Adrenal gland (tissue), 12 donors: ENCODE results near the gene MAZ. TPM values are rescaled to one million over a fixed set of nuclear protein-coding genes. Genes with fewer than 3 reads are reported as not detected.

Experiments
- DNase-seq, 7 donors: peaks; one replicate each; pipeline ENCODE4 v3.0.0-alpha.2; 2019 to 2020
- H3K27ac ChIP-seq, 5 donors: fragments of 200-600 bp; sonication (generic) in 4 of 5; 1 replicate in 3 of 5; 2 replicates in 2 of 5; pipeline versions ENCODE4 v1.5.1 to v1.8.0; 2016 to 2020; ENCODE audit warnings: mild to moderate bottlenecking in 1 of 5
- H3K27me3 ChIP-seq: fragments of 200-600 bp; 2 replicates; pipeline ENCODE4 v1.8.0; 2021
- H3K36me3 ChIP-seq, 2 donors: fragments of 200-600 bp; replicated peaks in 1 of 2; 1 replicate in 1 of 2; 2 replicates in 1 of 2; pipeline versions ENCODE4 v1.5.1 to v1.8.0; 2018 to 2022
- H3K4me1 ChIP-seq, 2 donors: fragments of 200-600 bp; replicated peaks in 1 of 2; 1 replicate in 1 of 2; 2 replicates in 1 of 2; pipeline versions ENCODE4 v1.5.1 to v1.8.0; 2018 to 2021
- H3K4me3 ChIP-seq, 4 donors: fragments of 200-600 bp; sonication (generic) in 3 of 4; one replicate each; pipeline ENCODE4 v1.5.1; 2016 to 2018
- H3K9me3 ChIP-seq, 3 donors: fragments of 200-600 bp; sonication (generic) in 1 of 3; replicated peaks in 1 of 3; 1 replicate in 2 of 3; 2 replicates in 1 of 3; pipeline versions ENCODE4 v1.5.1 to v1.8.0; 2016 to 2021
- CTCF ChIP-seq, 6 experiments: fragments of 450-650 bp in 4 of 6; fragments of 200-600 bp in 2 of 6; sonication (generic) in 1 of 6; IDR thresholded peaks; 1 replicate in 5 of 6; 2 replicates in 1 of 6; pipeline versions ENCODE4 v1.5.1 to v1.8.0; 2016 to 2021; ENCODE audit warnings: antibody characterized with exemption in 6 of 6, mild to moderate bottlenecking in 2 of 6, moderate library complexity in 1 of 6
- POLR2A ChIP-seq, 2 donors: fragments of 450-650 bp; IDR thresholded peaks; one replicate each; pipeline ENCODE4 v1.6.1; 2017; ENCODE audit warnings: antibody characterized with exemption in 2 of 2, mild to moderate bottlenecking in 2 of 2, moderate library complexity in 1 of 2
- WGBS, 4 donors: extraction: QIAGEN DNeasy Blood & Tissue Kit in 2 of 4; methylation state at CpG; one replicate each; pipeline versions ENCODE4 v1.1.5 to v1.1.7; 2013 to 2017; 5-methylcytosine and 5-hydroxymethylcytosine counted together
- intact Hi-C, 2 donors: fragments of 100-400 bp; cut with DNase I; formaldehyde crosslinking; loops; one replicate each; pipeline versions ENCODE4 v1.14.1 to v1.15.0; 2022 to 2023
- polyA plus RNA-seq, 3 donors: library from polyadenylated mRNA; stranded (reverse); fragments of 200-250 nt in 2 of 3; fragments of 350-450 nt in 1 of 3; fragmentation: Illumina TruSeq in 1 of 3; extraction: RNeasy Lipid Tissue Mini Kit (QIAGEN cat#74804) in 1 of 3; gene quantifications; one replicate each; pipeline ENCODE4 v1.2.3, GENCODE V29; 2013 to 2014
- total RNA-seq, 9 donors: library from RNA; depleted of rRNA in 4 of 9; stranded (reverse); fragments of >200 nt in 4 of 9; fragments of 120-200 nt in 1 of 9; fragmentation: NEBNext Ultra II Directional in 1 of 9; extraction: Animal tissue kit (Norgen Biotek cat#: 25700) in 1 of 9; gene quantifications; one replicate each; pipeline versions ENCODE4 v1.1.0 to v1.2.4, GENCODE V29; 2013 to 2023
- donor health status: healthy with polysubstance abuse.
- donor health status: Bipolar disorder and iron deficiency.
- donor health status: DM: yes; HTN: yes; CAD: no.
- donor health status: DM: no; HTN: no; CAD: no.
- donor health status: DM: no; HTN: no; CAD: no.
- donor health status: DM: yes; HTN: yes; CAD: no.

Gene MAZ
- total and polyA plus RNA-seq, 12 donors: 78.8 to 304 (median 143) TPM

GRCh38 chr16:29811170-29811895 lies 5.0 kb downstream of the MAZ start:
- 1% methylated on average over 18 to 31 of the region's 31 CpGs for WGBS, 4 donors
- Histone ChIP-seq H3K27ac (peak overlapping the region; percentile 62 to 97 (median 82)), H3K4me3 (peak overlapping the region in 3 of 4 donors; percentile 15 to 59 (median 25))

GRCh38 chr16:29811896-29812665 lies 5.8 kb downstream of the MAZ start, which contains the start of gene PRRT2:
PRRT2 (plus strand) TSS chr16:29812193; CDS start chr16:29813055, 862 bp downstream.
- peak within 1 kb of the TSS; percentile 62 to 97 (median 82) for H3K27ac ChIP-seq
- WGBS, 4 donors: 2 to 4% (median 3%) methylated on average over 33 to 69 of the region's 69 CpGs
- peak within 1 kb of the TSS in 3 of 4 donors; percentile 15 to 59 (median 25) for H3K4me3 ChIP-seq
- intact Hi-C loops: no loop called here
- peak; percentile 64 to 84 (median 67) for DNase-seq
- peaks cover 36 to 63% of the 10 kb centered on the region in 2 donors for H3K4me1 ChIP-seq
- H3K36me3 ChIP-seq: peaks cover 0 to 18% of the 10 kb centered on the region in 2 donors
- TF ChIP-seq POLR2A (IDR thresholded peaks at IDR 0.05) (peak in 1 of 2 donors; percentile 25), CTCF (IDR thresholded peaks at IDR 0.05) (no peak)
- no peaks in the 10 kb centered on the region for H3K9me3 ChIP-seq
- no peaks in the 10 kb centered on the region for H3K27me3 ChIP-seq

More at GRCh38 chr16:29811170-29811895, 5.0 kb downstream of the MAZ start:
- H3K27me3 ChIP-seq: no peaks in the 10 kb centered on the region
- intact Hi-C loops: no loop called here
- no peaks in the 10 kb centered on the region for H3K9me3 ChIP-seq
- peak; percentile 94 to 99 (median 98) for DNase-seq
- H3K4me1 ChIP-seq: peaks cover 34 to 61% of the 10 kb centered on the region in 2 donors
- TF ChIP-seq CTCF (IDR thresholded peaks at IDR 0.05) (no peak), POLR2A (IDR thresholded peaks at IDR 0.05) (peak; percentile 34 to 75)
- peaks cover 0 to 18% of the 10 kb centered on the region in 2 donors for H3K36me3 ChIP-seq

GRCh38 chr16:29812754-29813643 lies 6.7 kb downstream of the MAZ start:
- WGBS, 4 donors: 58 to 84% (median 74%) methylated on average over 5 to 9 of the region's 9 CpGs
- intact Hi-C loops: no loop called here
- H3K36me3 ChIP-seq: peaks cover 0 to 21% of the 10 kb centered on the region in 2 donors
- H3K27me3 ChIP-seq: no peaks in the 10 kb centered on the region
- no peaks in the 10 kb centered on the region for H3K9me3 ChIP-seq
- TF ChIP-seq POLR2A (IDR thresholded peaks at IDR 0.05) (no peak), CTCF (IDR thresholded peaks at IDR 0.05) (no peak)
- H3K4me1 ChIP-seq: peaks cover 37 to 65% of the 10 kb centered on the region in 2 donors
- DNase-seq: peak in 1 of 7 donors; percentile 29
- H3K4me3 ChIP-seq: peak overlapping the region in 1 of 4 donors; percentile 59
- H3K27ac ChIP-seq: peak overlapping the region in 2 of 5 donors; percentile 90 to 97
